Measurements from ENCODE around the gene LRRC23.
"Not testable (repeated sequence)": the region's sequence is repeated elsewhere in the genome, so short reads cannot be mapped to it uniquely, and the experiment has no call there.

Gene LRRC23

DNA sequence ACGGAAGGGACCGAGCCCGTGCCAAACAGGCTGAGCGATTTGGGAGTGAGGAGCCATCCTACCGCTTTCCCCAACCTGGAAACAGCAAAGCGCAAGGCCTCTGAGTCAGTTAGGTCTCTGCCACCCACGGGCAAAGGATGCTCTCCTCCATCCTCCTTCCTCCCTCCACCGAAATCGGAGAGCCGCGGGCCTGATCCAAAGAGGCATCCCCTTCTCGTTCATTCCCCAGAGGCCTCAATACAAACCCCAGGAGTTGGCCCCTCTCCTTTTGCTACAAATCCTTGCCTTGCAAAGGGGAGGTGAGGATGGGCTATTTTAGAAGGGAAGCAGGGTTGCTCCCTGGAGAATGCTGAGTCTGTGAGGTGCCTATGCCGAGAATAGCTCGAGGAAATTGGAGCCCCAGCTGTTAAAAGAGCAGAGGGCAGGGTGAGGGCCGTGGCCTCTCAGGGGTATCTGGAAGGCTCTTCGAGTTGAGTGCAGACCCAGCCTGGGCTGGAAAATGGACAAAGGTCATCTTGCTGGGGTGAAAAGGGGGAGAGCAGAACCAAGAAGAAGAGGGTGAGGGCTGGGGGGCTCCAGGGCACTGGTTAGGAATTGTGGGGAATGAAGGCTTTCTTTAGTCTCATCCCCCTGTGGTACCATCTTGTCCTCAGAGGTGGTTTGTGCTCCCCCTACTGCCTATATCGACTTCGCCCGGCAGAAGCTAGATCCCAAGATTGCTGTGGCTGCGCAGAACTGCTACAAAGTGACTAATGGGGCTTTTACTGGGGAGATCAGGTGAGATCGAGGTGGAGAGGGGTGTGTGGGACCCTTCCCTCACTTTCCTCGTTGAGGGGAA, 36.2 kb upstream of the LRRC23 start:
- H4K20me1 ChIP-seq (ENCODE audit: insufficient read depth): peaks cover 12% of the 10 kb centered on the region; the same call in 1 of the 2 replicates
- TF ChIP-seq CTCF (conservative IDR thresholded peaks at IDR 0.05; ENCODE audit: low read depth, low read length): no peak
- H2AFZ ChIP-seq (ENCODE audit: low read depth): no peak overlapping the region
- peak overlapping the region; percentile 65 for H3K4me2 ChIP-seq
- H3K9ac ChIP-seq: peak overlapping the region; percentile 95; the same call in 1 of the 2 replicates
- no peaks in the 10 kb centered on the region; the same call in 1 of the 2 replicates for H3K36me3 ChIP-seq (ENCODE audit: insufficient read depth)
- peaks cover 40% of the 10 kb centered on the region for H3K4me1 ChIP-seq (ENCODE audit: low read depth, poor library complexity, severe bottlenecking)
- H3K27ac ChIP-seq: peak overlapping the region; percentile 81
- no peak overlapping the region for H3K4me3 ChIP-seq (IDR thresholded peaks at IDR 0.05; ENCODE audit: insufficient read depth, low read depth, low read length)
- H3K79me2 ChIP-seq (ENCODE audit: insufficient read depth, low read depth): peaks cover 25% of the 10 kb centered on the region
- H3K27me3 ChIP-seq (ENCODE audit: insufficient read depth, low read depth): no peaks in the 10 kb centered on the region

DNA sequence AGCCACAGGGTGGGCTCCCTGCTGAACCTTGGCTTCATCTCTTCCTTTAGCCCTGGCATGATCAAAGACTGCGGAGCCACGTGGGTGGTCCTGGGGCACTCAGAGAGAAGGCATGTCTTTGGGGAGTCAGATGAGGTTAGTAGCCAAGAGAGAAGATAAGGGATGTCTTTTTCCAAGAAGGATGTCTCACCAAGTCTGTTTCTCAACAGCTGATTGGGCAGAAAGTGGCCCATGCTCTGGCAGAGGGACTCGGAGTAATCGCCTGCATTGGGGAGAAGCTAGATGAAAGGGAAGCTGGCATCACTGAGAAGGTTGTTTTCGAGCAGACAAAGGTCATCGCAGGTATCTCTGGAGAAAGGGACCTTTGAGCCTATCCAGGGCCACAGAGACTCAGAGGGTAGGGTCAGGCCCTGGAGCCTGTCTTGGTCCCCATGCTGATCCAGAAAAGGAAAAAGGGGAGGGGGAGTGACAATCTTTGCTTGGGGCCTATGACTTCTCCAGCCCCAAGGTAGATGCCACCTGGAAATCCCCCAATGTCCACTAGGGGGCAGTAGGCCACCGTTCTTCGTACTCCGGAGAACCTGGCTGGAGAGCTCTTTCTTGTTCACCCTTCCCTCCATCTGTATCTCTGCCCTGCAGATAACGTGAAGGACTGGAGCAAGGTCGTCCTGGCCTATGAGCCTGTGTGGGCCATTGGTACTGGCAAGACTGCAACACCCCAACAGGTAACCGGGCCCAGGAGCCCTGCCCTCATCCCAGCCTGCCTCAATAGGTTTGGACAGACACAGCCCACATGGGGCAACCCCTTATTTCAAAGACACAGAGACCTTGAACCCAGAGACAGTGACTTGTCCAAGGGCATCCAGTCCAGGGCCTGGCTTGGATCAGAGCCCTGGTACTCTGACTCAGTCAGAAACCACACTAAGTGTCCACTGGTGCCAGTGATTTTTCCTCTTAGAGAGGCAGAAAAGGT, 35.3 kb upstream of the LRRC23 start:
- Histone ChIP-seq H3K36me3 (ENCODE audit: insufficient read depth) (no peaks in the 10 kb centered on the region; the same call in 1 of the 2 replicates), H4K20me1 (ENCODE audit: insufficient read depth) (peaks cover 12% of the 10 kb centered on the region; the same call in 1 of the 2 replicates), H3K79me2 (ENCODE audit: insufficient read depth, low read depth) (peaks cover 25% of the 10 kb centered on the region), H3K27me3 (ENCODE audit: insufficient read depth, low read depth) (no peaks in the 10 kb centered on the region), H3K4me2 (peak overlapping the region; percentile 65), H3K4me3 (IDR thresholded peaks at IDR 0.05; ENCODE audit: insufficient read depth, low read depth, low read length) (no peak overlapping the region), H3K27ac (no peak overlapping the region; the same call in 1 of the 2 replicates), H3K9ac (peak overlapping the region; percentile 95; the same call in 1 of the 2 replicates), H2AFZ (ENCODE audit: low read depth) (no peak overlapping the region), H3K4me1 (ENCODE audit: low read depth, poor library complexity, severe bottlenecking) (peaks cover 47% of the 10 kb centered on the region)
- TF ChIP-seq CTCF (conservative IDR thresholded peaks at IDR 0.05; ENCODE audit: low read depth, low read length): peak; percentile 80

GRCh38 chr12:6870304-6870703, 34.3 kb upstream of the LRRC23 start:
- H4K20me1 ChIP-seq (ENCODE audit: insufficient read depth): peaks cover 12% of the 10 kb centered on the region; the same call in 1 of the 2 replicates
- H3K27ac ChIP-seq; H3K9ac ChIP-seq; H3K27me3 ChIP-seq (ENCODE audit: insufficient read depth, low read depth); H3K36me3 ChIP-seq (ENCODE audit: insufficient read depth); H3K4me3 ChIP-seq (IDR thresholded peaks at IDR 0.05; ENCODE audit: insufficient read depth, low read depth, low read length); H2AFZ ChIP-seq (ENCODE audit: low read depth): not testable (repeated sequence)
- H3K79me2 ChIP-seq (ENCODE audit: insufficient read depth, low read depth): peaks cover 25% of the 10 kb centered on the region
- peaks cover 53% of the 10 kb centered on the region for H3K4me1 ChIP-seq (ENCODE audit: low read depth, poor library complexity, severe bottlenecking)
- H3K4me2 ChIP-seq: peak overlapping the region; percentile 3; the same call in 1 of the 2 replicates

DNA sequence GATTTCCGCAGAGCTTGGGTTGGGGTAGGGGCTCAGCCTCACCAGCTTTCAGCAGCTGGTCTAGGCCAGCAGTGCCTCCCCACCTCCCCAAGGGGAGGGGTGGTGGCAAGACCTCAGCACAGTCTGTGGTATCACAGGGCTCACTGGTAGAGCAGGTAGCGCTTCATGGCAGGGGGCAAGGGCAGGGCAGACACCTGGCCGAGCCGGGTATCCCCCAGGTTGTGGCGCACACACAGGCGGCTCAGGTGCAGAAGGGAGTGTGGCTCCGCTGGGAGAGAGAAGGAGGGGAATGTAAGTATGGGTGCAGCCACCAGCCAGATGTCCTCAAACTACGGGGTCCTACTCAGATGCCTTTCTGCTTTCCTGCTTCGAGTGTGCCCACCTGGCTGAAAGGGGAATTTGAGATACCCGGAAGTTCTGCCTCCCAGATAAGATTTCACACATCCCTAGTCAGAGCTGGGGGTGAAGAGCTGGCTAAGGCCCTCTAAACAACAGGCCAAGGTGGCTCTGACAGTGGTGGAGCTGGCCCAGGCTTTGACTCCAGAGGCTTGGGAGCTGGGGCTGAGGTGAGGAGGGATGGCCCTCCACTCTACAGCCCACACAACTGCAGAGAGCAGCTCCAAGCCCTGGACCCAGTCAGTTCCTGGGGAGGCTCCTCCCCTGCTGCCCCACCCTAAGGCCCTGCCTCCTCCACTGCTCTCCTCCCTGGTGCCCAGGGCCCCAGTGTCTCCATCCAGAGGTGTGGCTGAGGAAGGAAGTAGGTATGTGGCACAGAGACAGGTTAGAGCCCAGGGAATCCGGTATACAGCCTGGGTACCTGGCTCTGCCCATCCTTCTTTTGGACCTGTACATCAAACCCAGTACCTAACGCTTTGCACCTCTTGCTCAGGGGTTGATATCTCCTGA, 33.3 kb upstream of the LRRC23 start:
- no peaks in the 10 kb centered on the region for H3K27me3 ChIP-seq (ENCODE audit: insufficient read depth, low read depth)
- no peak overlapping the region for H2AFZ ChIP-seq (ENCODE audit: low read depth)
- peaks cover 53% of the 10 kb centered on the region for H3K4me1 ChIP-seq (ENCODE audit: low read depth, poor library complexity, severe bottlenecking)
- H3K9ac ChIP-seq: no peak overlapping the region
- peaks cover 25% of the 10 kb centered on the region for H3K79me2 ChIP-seq (ENCODE audit: insufficient read depth, low read depth)
- no peak overlapping the region for H3K27ac ChIP-seq
- TF ChIP-seq CTCF (conservative IDR thresholded peaks at IDR 0.05; ENCODE audit: low read depth, low read length): no peak
- peak overlapping the region; percentile 93; the same call in 1 of the 2 replicates for H3K4me2 ChIP-seq
- no peak overlapping the region for H3K4me3 ChIP-seq (IDR thresholded peaks at IDR 0.05; ENCODE audit: insufficient read depth, low read depth, low read length)
- H3K36me3 ChIP-seq (ENCODE audit: insufficient read depth): no peaks in the 10 kb centered on the region; the same call in 1 of the 2 replicates
- peaks cover 12% of the 10 kb centered on the region; the same call in 1 of the 2 replicates for H4K20me1 ChIP-seq (ENCODE audit: insufficient read depth)
